Measurements from ENCODE around the gene KLF12.
A peak's percentile ranks its signal among the peaks of the same experiment; 100 is the strongest.

Gene KLF12

GRCh38 chr13:74136084-74136658 is 2.0 kb upstream of the KLF12 start:
- peak overlapping the region; percentile 78 for H3K4me3 ChIP-seq (ENCODE audit: low read length)
- no peak for TF ChIP-seq CTCF (IDR thresholded peaks at IDR 0.05; ENCODE audit: insufficient read depth, low read depth, low read length, missing control alignments)
- DNase-seq (ENCODE audit: low read depth), result peak; percentile 65

GRCh38 chr13:74135326-74136083 is 1.3 kb upstream of the KLF12 start:
- no peak for TF ChIP-seq CTCF (IDR thresholded peaks at IDR 0.05; ENCODE audit: insufficient read depth, low read depth, low read length, missing control alignments)

GRCh38 chr13:74134777-74135325 is 647 bp upstream of the KLF12 start:
- H3K4me3 ChIP-seq (ENCODE audit: low read length), result peak overlapping the region; percentile 65

More at GRCh38 chr13:74135326-74136083, 1.3 kb upstream of the KLF12 start:
- peak; percentile 76 for DNase-seq (ENCODE audit: low read depth)
- peak overlapping the region; percentile 78 for H3K4me3 ChIP-seq (ENCODE audit: low read length)

GRCh38 chr13:74133657-74134201 is 475 bp downstream of the KLF12 start:
- no peak for TF ChIP-seq CTCF (IDR thresholded peaks at IDR 0.05; ENCODE audit: insufficient read depth, low read depth, low read length, missing control alignments)
- peak; percentile 65 for DNase-seq (ENCODE audit: low read depth)
- peak overlapping the region; percentile 65 for H3K4me3 ChIP-seq (ENCODE audit: low read length)

More at GRCh38 chr13:74134777-74135325, 647 bp upstream of the KLF12 start:
- no peak for TF ChIP-seq CTCF (IDR thresholded peaks at IDR 0.05; ENCODE audit: insufficient read depth, low read depth, low read length, missing control alignments)
- DNase-seq (ENCODE audit: low read depth), result peak; percentile 43

- TF ChIP-seq CTCF (IDR thresholded peaks at IDR 0.05; ENCODE audit: insufficient read depth, low read depth, low read length, missing control alignments), result no peak
- peak; percentile 20 for DNase-seq (ENCODE audit: low read depth)
- H3K4me3 ChIP-seq (ENCODE audit: low read length), result peak overlapping the region; percentile 65
Observed at GRCh38 chr13:74132776-74133656, 1.2 kb downstream of the KLF12 start.

- peak overlapping the region; percentile 65 for H3K4me3 ChIP-seq (ENCODE audit: low read length)
- peak; percentile 39 for DNase-seq (ENCODE audit: low read depth)
- TF ChIP-seq CTCF (IDR thresholded peaks at IDR 0.05; ENCODE audit: insufficient read depth, low read depth, low read length, missing control alignments), result no peak
Observed at GRCh38 chr13:74132152-74132775, 1.9 kb downstream of the KLF12 start.

Measured in epithelial cell of esophagus (primary cell).